ENCODE results near the gene ACR.

ACR gene

GRCh38 chr22:50702821-50703725 lies 34.9 kb upstream of the ACR start:
- no peak for DNase-seq (ENCODE audit: low spot score)

- DNase-seq (ENCODE audit: low spot score): no peak
These were observed 34.1 kb upstream of the ACR start for GRCh38 chr22:50703726-50704509.

GRCh38 chr22:50704510-50705218 lies 33.3 kb upstream of the ACR start:
- DNase-seq (ENCODE audit: low spot score): no peak

GRCh38 chr22:50705219-50705691 lies 32.7 kb upstream of the ACR start:
- peak; percentile 96 for DNase-seq (ENCODE audit: low spot score)

GRCh38 chr22:50705851-50706351 lies 32.1 kb upstream of the ACR start:
- no peak for DNase-seq (ENCODE audit: low spot score)

GRCh38 chr22:50706481-50707125 lies 31.4 kb upstream of the ACR start:
- no peak for DNase-seq (ENCODE audit: low spot score)

- DNase-seq (ENCODE audit: low spot score): no peak
These were observed 29.5 kb upstream of the ACR start for GRCh38 chr22:50708474-50708873.

- DNase-seq (ENCODE audit: low spot score): no peak
These were observed 29.0 kb upstream of the ACR start for GRCh38 chr22:50708996-50709395.

- no peak for DNase-seq (ENCODE audit: low spot score)
These were observed 27.8 kb upstream of the ACR start for GRCh38 chr22:50710221-50710620.

GRCh38 chr22:50710886-50711285 lies 27.1 kb upstream of the ACR start:
- no peak for DNase-seq (ENCODE audit: low spot score)

- DNase-seq (ENCODE audit: low spot score): no peak
These were observed 26.3 kb upstream of the ACR start for GRCh38 chr22:50711446-50712340.

- DNase-seq (ENCODE audit: low spot score): no peak
These were observed 25.5 kb upstream of the ACR start for GRCh38 chr22:50712341-50713007.

GRCh38 chr22:50713008-50713385 lies 25.0 kb upstream of the ACR start:
- no peak for DNase-seq (ENCODE audit: low spot score)

- no peak for DNase-seq (ENCODE audit: low spot score)
These were observed 24.4 kb upstream of the ACR start for GRCh38 chr22:50713571-50714056.

- DNase-seq (ENCODE audit: low spot score): no peak
These were observed 23.9 kb upstream of the ACR start for GRCh38 chr22:50714150-50714549.

- no peak for DNase-seq (ENCODE audit: low spot score)
These were observed 23.3 kb upstream of the ACR start for GRCh38 chr22:50714631-50715179.

- no peak for DNase-seq (ENCODE audit: low spot score)
These were observed 22.8 kb upstream of the ACR start for GRCh38 chr22:50715250-50715649.

- no peak for DNase-seq (ENCODE audit: low spot score)
These were observed 22.2 kb upstream of the ACR start for GRCh38 chr22:50715776-50716175.

GRCh38 chr22:50716290-50717024 lies 21.5 kb upstream of the ACR start:
- DNase-seq (ENCODE audit: low spot score): no peak
